Panc1 (cell line): ENCODE results near the gene DAAM2. TPM values are rescaled to one million over a fixed set of nuclear protein-coding genes. Genes with fewer than 3 reads are reported as not detected.

ENCODE experiments used
- ATAC-seq: fragments of 200-7000 bp; cut with Tn5 transposase; 2 replicates; pipeline ENCODE4 v1.9.1; 2020; ENCODE audit warnings: mild to moderate bottlenecking, moderate library complexity
- BruUV-seq: library from RNA; stranded (reverse); fragments of 400-500 nt; replicated peaks from 2 replicates; lab custom pipeline; 2021; lab: Mats Ljungman, UMichigan
- CTCF ChIA-PET: fragments of 300-600 bp; sonication (Branson Sonifier 250); formaldehyde crosslinking; loops from one replicate; lab custom pipeline; 2022; ENCODE audit warnings: antibody characterized with exemption; lab: Charles Lee
- POLR2A ChIA-PET: fragments of 300-600 bp; sonication (Branson Sonifier 250); formaldehyde crosslinking; loops from one replicate; lab custom pipeline; 2022; ENCODE audit warnings: antibody characterized with exemption; lab: Charles Lee
- DNase-seq: peaks from one replicate; pipeline ENCODE4 v3.0.0-alpha.2; 2010; ENCODE audit warnings: low read depth, low spot score
- H3K27ac ChIP-seq: 2 replicates; pipeline ENCODE4 v1.5.1; 2011; ENCODE audit warnings: mild to moderate bottlenecking, low read length, inconsistent platforms
- H3K27me3 ChIP-seq: fragments of 200-500 bp; sonication (Bioruptor generic); 2 replicates; pipeline ENCODE4 v1.6.0; 2014; ENCODE audit warnings: low read length, inconsistent platforms; ENCODE audit not compliant: control insufficient read depth, insufficient read depth
- H3K36me3 ChIP-seq: fragments of 200-500 bp; sonication (Bioruptor generic); 2 replicates; pipeline ENCODE4 v1.5.1; 2014; ENCODE audit warnings: inconsistent platforms, mild to moderate bottlenecking, low read length, moderate library complexity; ENCODE audit not compliant: control insufficient read depth, insufficient read depth
- H3K4me1 ChIP-seq: 2 replicates; pipeline ENCODE4 v1.5.1; 2011; ENCODE audit warnings: inconsistent platforms, mild to moderate bottlenecking, low read length, moderate library complexity; ENCODE audit not compliant: control insufficient read depth, insufficient read depth
- H3K4me3 ChIP-seq, 2 experiments: 2 replicates each; pipeline ENCODE4 v1.5.1; 2011 to 2012; ENCODE audit warnings: low read depth in 2 of 2, low read length in 2 of 2, mild to moderate bottlenecking in 2 of 2, inconsistent platforms in 1 of 2, moderate library complexity in 1 of 2
- H3K9me3 ChIP-seq: fragments of 200-500 bp; sonication (Bioruptor generic); 2 replicates; pipeline ENCODE4 v1.5.1; 2014; ENCODE audit warnings: low read depth, mild to moderate bottlenecking, inconsistent platforms, low read length, moderate library complexity; ENCODE audit not compliant: control insufficient read depth, insufficient read depth
- POLR2AphosphoS5 ChIP-seq: IDR thresholded peaks from 2 replicates; pipeline ENCODE4 v1.6.1; 2012; ENCODE audit warnings: mild to moderate bottlenecking, low read depth, low read length, moderate library complexity
- REST ChIP-seq, 2 experiments: IDR thresholded peaks; 2 replicates each; pipeline ENCODE4 v1.6.1; 2011 to 2012; ENCODE audit warnings: low read depth in 2 of 2, control low read depth in 1 of 2, low read length in 1 of 2, mild to moderate bottlenecking in 1 of 2, moderate library complexity in 1 of 2; ENCODE audit not compliant: insufficient read depth in 1 of 2
- SIN3A ChIP-seq: IDR thresholded peaks from 2 replicates; pipeline ENCODE4 v1.6.1; 2012; ENCODE audit warnings: low read depth, mild to moderate bottlenecking, low read length, moderate library complexity, borderline replicate concordance; ENCODE audit not compliant: insufficient read depth
- TCF7L2 ChIP-seq: IDR thresholded peaks from 2 replicates; pipeline ENCODE4 v1.6.1; 2011; ENCODE audit warnings: mild to moderate bottlenecking, low read depth, low read length, inconsistent platforms
- in situ Hi-C: cut with HindIII; loops from 2 replicates; pipeline ENCODE4 v1.10.0; 2016; ENCODE audit warnings: low sequenced_read_pairs, low pct_unique_long_range_greater_than_20kb
- intact Hi-C: fragments of 100-400 bp; cut with micrococcal nuclease; formaldehyde crosslinking; loops from one replicate; pipeline ENCODE4 v1.10.0; 2022; ENCODE audit not compliant: unreplicated experiment
- total RNA-seq: library from RNA; stranded (reverse); gene quantifications from one replicate; pipeline ENCODE4 v1.2.1, GENCODE V29; 2021; ENCODE audit not compliant: unreplicated experiment
- TF ChIP-seq, protein P1 (sequence below): fragments of 450-650 bp; IDR thresholded peaks from 2 replicates; pipeline ENCODE4 v1.5.1; 2017; ENCODE audit warnings: mild to moderate bottlenecking

Gene DAAM2
- total RNA-seq, 1 experiment from 2014 or later = not detected

DNA sequence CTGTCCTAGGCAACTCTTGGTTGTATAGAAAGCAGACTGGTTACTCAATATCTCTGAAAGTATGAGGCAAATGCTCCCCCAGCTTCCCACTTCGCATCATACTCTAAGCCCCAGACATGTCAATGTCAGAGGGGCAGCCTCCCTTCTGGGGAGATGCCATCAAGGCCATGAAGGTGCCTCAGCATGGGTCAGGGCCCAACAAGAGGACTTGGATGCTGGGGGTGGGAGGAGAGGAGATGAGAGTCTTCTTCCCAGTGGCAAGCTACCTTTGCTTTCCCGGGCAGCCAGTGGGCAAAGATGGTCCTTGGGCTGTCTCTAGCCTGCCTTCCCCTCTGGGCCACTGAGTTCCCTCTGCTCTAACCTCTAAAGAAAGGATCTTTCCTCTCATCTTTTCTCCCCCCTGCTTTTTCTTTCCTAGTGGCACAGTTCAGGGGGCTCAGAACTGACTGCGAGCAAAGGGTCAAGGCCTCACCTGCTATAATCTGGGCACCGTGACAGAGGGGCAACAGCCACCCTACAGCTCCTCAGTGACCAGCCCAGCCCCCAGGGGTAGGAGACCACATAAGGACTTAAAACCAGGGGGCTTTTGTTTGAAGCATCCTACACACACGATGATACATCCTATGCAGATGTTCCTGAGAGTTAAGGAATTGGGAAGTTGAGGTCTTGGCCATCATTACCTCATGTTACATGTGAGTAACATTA lies 115.8 kb downstream of the DAAM2 start:
- in situ Hi-C loops = no loop called here
- no peaks in the 10 kb centered on the region for H3K36me3 ChIP-seq
- H3K27me3 ChIP-seq = no peaks in the 10 kb centered on the region
- intact Hi-C loops = no loop called here
- BruUV-seq = no TSS peak
- TF ChIP-seq, protein P1, sequence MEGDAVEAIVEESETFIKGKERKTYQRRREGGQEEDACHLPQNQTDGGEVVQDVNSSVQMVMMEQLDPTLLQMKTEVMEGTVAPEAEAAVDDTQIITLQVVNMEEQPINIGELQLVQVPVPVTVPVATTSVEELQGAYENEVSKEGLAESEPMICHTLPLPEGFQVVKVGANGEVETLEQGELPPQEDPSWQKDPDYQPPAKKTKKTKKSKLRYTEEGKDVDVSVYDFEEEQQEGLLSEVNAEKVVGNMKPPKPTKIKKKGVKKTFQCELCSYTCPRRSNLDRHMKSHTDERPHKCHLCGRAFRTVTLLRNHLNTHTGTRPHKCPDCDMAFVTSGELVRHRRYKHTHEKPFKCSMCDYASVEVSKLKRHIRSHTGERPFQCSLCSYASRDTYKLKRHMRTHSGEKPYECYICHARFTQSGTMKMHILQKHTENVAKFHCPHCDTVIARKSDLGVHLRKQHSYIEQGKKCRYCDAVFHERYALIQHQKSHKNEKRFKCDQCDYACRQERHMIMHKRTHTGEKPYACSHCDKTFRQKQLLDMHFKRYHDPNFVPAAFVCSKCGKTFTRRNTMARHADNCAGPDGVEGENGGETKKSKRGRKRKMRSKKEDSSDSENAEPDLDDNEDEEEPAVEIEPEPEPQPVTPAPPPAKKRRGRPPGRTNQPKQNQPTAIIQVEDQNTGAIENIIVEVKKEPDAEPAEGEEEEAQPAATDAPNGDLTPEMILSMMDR = no peak
- TF ChIP-seq TCF7L2 (no peak), REST (IDR thresholded peaks at IDR 0.05; ENCODE audit: insufficient read depth in 1 of 2, low read depth in 2 of 2, low read length in 1 of 2) (no peak), SIN3A (no peak), POLR2AphosphoS5 (no peak)
- DNase-seq (no peak), ATAC-seq (no peak)
- H3K9me3 ChIP-seq = no peaks in the 10 kb centered on the region
- POLR2A ChIA-PET = no interaction called here
- no peaks in the 10 kb centered on the region for H3K4me1 ChIP-seq
- no peak overlapping the region for H3K4me3 ChIP-seq
- H3K27ac ChIP-seq = no peak overlapping the region
- CTCF ChIA-PET = no interaction called here

DNA sequence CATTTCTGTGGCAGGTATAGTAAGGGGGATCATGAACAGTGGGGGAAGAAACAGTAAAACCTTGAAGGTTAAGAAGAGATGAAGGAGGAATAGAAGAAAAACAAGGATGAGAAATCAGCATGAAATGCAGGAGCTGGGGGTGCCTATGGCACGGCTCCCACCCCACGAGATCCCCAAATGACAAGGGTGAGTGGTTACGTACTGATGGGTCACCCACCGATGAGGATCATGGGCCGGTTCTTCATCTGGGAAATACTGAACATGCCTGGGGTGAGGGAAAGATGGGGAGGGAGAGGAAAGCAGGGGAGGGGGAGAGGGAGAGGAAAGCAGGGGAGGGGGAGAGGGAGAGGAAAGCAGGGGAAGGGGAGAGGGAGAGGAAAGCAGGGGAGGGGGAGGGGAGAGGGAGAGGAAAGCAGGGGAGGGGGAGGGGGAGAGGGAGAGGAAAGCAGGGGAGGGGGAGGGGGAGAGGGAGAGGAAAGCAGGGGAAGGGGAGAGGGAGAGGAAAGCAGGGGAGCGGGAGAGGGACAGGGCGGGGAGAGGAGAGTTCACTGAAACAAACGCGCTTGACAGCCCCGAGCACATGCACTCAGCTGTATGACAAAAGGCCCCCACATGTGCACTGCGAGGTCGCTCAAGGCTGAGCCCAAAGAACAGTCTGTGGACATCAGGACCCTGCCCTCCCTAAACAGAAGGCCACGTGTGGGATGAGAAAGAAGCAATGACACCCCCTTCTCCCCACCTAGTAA lies 116.8 kb downstream of the DAAM2 start:
- H3K9me3 ChIP-seq = no peaks in the 10 kb centered on the region
- intact Hi-C loops = no loop called here
- TF ChIP-seq SIN3A = no peak
- TF ChIP-seq, protein P1 = no peak
- TF ChIP-seq TCF7L2 = no peak
- no peak for TF ChIP-seq POLR2AphosphoS5
- TF ChIP-seq REST (IDR thresholded peaks at IDR 0.05; ENCODE audit: insufficient read depth in 1 of 2, low read depth in 2 of 2, low read length in 1 of 2) = no peak
- ChIA-PET CTCF (no interaction called here), POLR2A (no interaction called here)
- H3K27ac ChIP-seq = no peak overlapping the region
- no peak for DNase-seq
- no peaks in the 10 kb centered on the region for H3K27me3 ChIP-seq
- no peak overlapping the region for H3K4me3 ChIP-seq
- no peaks in the 10 kb centered on the region for H3K4me1 ChIP-seq
- no TSS peak for BruUV-seq
- no peak for ATAC-seq
- in situ Hi-C loops = no loop called here
- no peaks in the 10 kb centered on the region for H3K36me3 ChIP-seq
